Measurements from ENCODE around the gene WNT8A.
A peak's percentile ranks its signal among the peaks of the same experiment; 100 is the strongest.
"Not testable (repeated sequence)": the region's sequence is repeated elsewhere in the genome, so short reads cannot be mapped to it uniquely, and the experiment has no call there.

The WNT8A gene

GRCh38 chr5:138083702-138084101, at the start of gene WNT8A:
WNT8A (plus strand) TSS chr5:138084033; CDS start chr5:138084128, 95 bp downstream.
- DNase-seq (ENCODE audit: low spot score), result no peak
- in situ Hi-C loops (cut with MboI; ENCODE audit: low pct_unique_long_range_greater_than_20kb, low sequenced_read_pairs, unreplicated experiment), result no loop called here
- no peak for TF ChIP-seq CTCF (IDR thresholded peaks at IDR 0.05; ENCODE audit: extremely low read depth, insufficient read depth, missing control alignments)

DNA sequence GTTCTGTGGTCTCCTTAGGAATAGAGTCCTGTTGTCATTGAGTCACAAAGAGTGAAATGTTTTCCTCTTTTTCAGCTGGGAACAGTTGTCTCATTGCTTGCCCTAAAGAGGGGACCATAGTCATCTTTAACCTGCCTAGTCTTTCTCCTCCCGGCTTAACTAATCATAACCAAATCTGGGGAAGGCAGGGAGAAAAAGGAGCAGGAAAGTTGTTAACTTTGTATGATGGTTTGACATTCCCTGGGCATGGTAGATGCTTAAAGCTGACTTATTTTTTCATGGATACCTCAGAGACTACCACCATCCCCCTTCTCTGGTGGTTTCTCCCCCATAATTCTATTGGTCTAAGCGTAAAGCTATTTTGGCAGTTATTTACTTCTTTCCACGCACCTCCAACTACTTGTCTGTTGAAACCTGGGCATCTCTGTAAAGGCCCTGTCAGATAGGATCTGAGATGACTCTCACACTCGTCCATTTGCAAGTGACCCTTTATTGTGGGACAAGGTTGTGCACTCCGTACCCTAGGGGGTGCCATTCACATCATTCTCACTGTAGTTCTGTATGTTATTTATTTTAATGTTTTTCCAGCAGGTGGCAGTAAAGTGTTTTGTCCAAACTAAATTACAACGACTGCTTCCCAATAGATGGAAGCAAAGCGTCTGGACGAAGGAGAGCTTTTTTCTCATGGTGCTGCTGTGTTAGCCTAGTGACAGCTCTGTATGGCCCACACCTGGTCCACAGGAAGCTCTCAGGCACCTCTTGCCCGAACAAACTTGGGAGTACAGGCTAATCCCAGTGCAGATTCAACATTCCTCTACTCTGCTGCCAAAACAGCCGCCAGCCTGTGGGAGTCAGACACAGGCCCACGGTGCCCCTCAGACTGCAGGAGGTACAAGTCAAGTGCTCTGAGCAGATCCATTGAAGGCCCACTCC, 48.0 kb upstream of the WNT8A start:
- peak; percentile 90 for TF ChIP-seq CTCF (IDR thresholded peaks at IDR 0.05; ENCODE audit: extremely low read depth, insufficient read depth, missing control alignments)
- peak; percentile 64 for DNase-seq (ENCODE audit: low spot score)
- in situ Hi-C loops (cut with MboI; ENCODE audit: low pct_unique_long_range_greater_than_20kb, low sequenced_read_pairs, unreplicated experiment), result no loop called here

DNA sequence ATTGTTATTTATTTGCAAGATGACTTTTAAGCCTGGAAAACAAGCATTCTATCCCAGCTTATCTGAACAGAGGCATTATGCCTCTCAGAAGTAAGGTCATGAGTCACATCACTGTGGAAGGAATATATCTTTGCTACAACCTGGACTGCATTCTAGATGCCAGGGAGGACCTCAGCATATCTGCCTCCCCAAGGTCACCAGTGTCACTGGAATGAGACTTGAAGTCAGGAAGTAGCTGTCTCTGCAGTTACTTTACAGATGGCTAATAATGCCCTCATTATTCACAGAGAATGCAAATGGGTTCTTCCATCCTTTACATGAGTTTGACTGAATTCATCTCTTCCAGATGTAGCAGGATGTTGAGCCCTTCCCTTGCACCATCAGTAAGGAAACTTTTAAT, 46.6 kb upstream of the WNT8A start:
- in situ Hi-C loops (cut with MboI; ENCODE audit: low pct_unique_long_range_greater_than_20kb, low sequenced_read_pairs, unreplicated experiment), result no loop called here
- no peak for DNase-seq (ENCODE audit: low spot score)
- TF ChIP-seq CTCF (IDR thresholded peaks at IDR 0.05; ENCODE audit: extremely low read depth, insufficient read depth, missing control alignments), result no peak

DNA sequence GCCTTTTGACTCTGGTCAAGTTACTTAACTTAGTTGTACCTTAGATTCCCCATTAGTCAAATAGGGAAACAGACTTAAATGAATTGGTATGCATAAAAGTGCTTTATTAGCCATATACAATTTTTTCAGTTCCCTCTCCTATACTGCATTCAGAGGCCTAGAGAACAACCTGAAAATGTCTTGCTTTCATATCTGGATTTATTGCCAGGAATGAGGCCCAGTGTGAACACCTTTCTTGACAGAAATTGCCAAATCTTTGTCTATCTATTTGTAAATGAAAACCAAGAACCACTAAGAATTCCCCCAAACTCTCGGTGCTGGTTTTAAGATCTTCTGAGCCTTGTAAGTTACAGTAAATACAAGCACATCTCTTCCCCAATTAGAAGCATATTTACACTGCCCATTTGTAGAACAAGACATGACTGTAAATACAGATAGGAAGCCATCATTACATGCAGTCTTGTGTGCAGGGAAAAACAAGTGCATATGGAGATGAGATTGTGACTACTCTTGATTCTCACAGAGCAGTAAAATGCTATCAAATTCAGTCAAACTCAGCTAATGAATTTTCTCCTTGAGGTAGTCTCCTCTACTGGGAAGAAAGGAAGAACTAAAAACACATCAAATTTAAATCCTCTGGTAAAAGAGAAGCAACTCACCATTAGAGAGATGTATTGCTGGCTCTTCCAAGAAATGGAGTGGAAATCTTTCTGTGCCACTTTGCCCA, 45.8 kb upstream of the WNT8A start:
- TF ChIP-seq CTCF (IDR thresholded peaks at IDR 0.05; ENCODE audit: extremely low read depth, insufficient read depth, missing control alignments), result no peak
- DNase-seq (ENCODE audit: low spot score), result no peak
- in situ Hi-C loops (cut with MboI; ENCODE audit: low pct_unique_long_range_greater_than_20kb, low sequenced_read_pairs, unreplicated experiment), result no loop called here

GRCh38 chr5:138038826-138039225, 45.0 kb upstream of the WNT8A start:
- no peak for TF ChIP-seq CTCF (IDR thresholded peaks at IDR 0.05; ENCODE audit: extremely low read depth, insufficient read depth, missing control alignments)
- in situ Hi-C loops (cut with MboI; ENCODE audit: low pct_unique_long_range_greater_than_20kb, low sequenced_read_pairs, unreplicated experiment), result no loop called here
- DNase-seq (ENCODE audit: low spot score), result no peak

GRCh38 chr5:138045283-138045682, 38.5 kb upstream of the WNT8A start:
- in situ Hi-C loops (cut with MboI; ENCODE audit: low pct_unique_long_range_greater_than_20kb, low sequenced_read_pairs, unreplicated experiment); DNase-seq (ENCODE audit: low spot score): not testable (repeated sequence)

Data from GM13977 (cell line).